H9 (cell line): ENCODE results near the gene PPP1R13B. TPM values are rescaled to one million over a fixed set of nuclear protein-coding genes. Genes with fewer than 3 reads are reported as not detected.

ENCODE experiments used
- DNase-seq: peaks from one replicate; pipeline ENCODE4 v3.0.0-alpha.2; 2017
- H2AFZ ChIP-seq: one replicate; pipeline ENCODE4 v1.6.1; 2013; ENCODE audit warnings: mild to moderate bottlenecking, low read length, control low read depth, moderate library complexity
- H2AK5ac ChIP-seq: 2 replicates; pipeline ENCODE4 v1.6.1; 2013; ENCODE audit warnings: low read length, control low read depth, mixed read lengths; ENCODE audit not compliant: insufficient read length
- H2BK120ac ChIP-seq: one replicate; pipeline ENCODE4 v1.6.1; 2013; ENCODE audit warnings: low read depth, mild to moderate bottlenecking, low read length, control low read depth, inconsistent platforms; ENCODE audit not compliant: poor library complexity, severe bottlenecking
- H2BK12ac ChIP-seq: 2 replicates; pipeline ENCODE4 v1.6.1; 2013; ENCODE audit warnings: low read length, control low read depth, mixed read lengths, low read depth; ENCODE audit not compliant: insufficient read length
- H2BK15ac ChIP-seq: 2 replicates; pipeline ENCODE4 v1.6.1; 2013; ENCODE audit warnings: low read depth, low read length, control low read depth
- H2BK20ac ChIP-seq: one replicate; pipeline ENCODE4 v1.6.1; 2013; ENCODE audit warnings: low read depth, mild to moderate bottlenecking, low read length, control low read depth, inconsistent platforms; ENCODE audit not compliant: poor library complexity, severe bottlenecking
- H2BK5ac ChIP-seq: 2 replicates; pipeline ENCODE4 v1.6.1; 2013; ENCODE audit warnings: low read length, control low read depth, mixed read lengths; ENCODE audit not compliant: insufficient read length
- H3K14ac ChIP-seq: 2 replicates; pipeline ENCODE4 v1.6.1; 2013; ENCODE audit warnings: low read length, control low read depth; ENCODE audit not compliant: insufficient read depth
- H3K18ac ChIP-seq: 2 replicates; pipeline ENCODE4 v1.6.1; 2013; ENCODE audit warnings: low read depth, mild to moderate bottlenecking, mixed read lengths, low read length, control low read depth; ENCODE audit not compliant: insufficient read length
- H3K23ac ChIP-seq: 2 replicates; pipeline ENCODE4 v1.6.1; 2013; ENCODE audit warnings: low read length, control low read depth, mixed read lengths, low read depth; ENCODE audit not compliant: insufficient read length
- H3K23me2 ChIP-seq: 2 replicates; pipeline ENCODE4 v1.6.1; 2013; ENCODE audit warnings: low read depth, mild to moderate bottlenecking, mixed read lengths, low read length, control low read depth; ENCODE audit not compliant: insufficient read length, poor library complexity, severe bottlenecking
- H3K27ac ChIP-seq: 2 replicates; pipeline ENCODE4 v1.5.1; 2013; ENCODE audit warnings: low read length, control low read depth, mixed read lengths, low read depth; ENCODE audit not compliant: insufficient read length
- H3K27me3 ChIP-seq: 2 replicates; pipeline ENCODE4 v1.6.1; 2013; ENCODE audit warnings: low read length, control low read depth, inconsistent platforms; ENCODE audit not compliant: insufficient read depth
- H3K4ac ChIP-seq: 2 replicates; pipeline ENCODE4 v1.6.1; 2013; ENCODE audit warnings: low read depth, mild to moderate bottlenecking, control low read depth, inconsistent platforms, low read length, moderate library complexity
- H3K4me1 ChIP-seq: 2 replicates; pipeline ENCODE4 v1.6.1; 2013; ENCODE audit warnings: low read length, control low read depth, inconsistent platforms; ENCODE audit not compliant: insufficient read depth
- H3K4me2 ChIP-seq: 2 replicates; pipeline ENCODE4 v1.6.1; 2013; ENCODE audit warnings: low read length, control low read depth, mixed read lengths; ENCODE audit not compliant: insufficient read length, insufficient read depth
- H3K56ac ChIP-seq: 2 replicates; pipeline ENCODE4 v1.6.1; 2013; ENCODE audit warnings: low read depth, mild to moderate bottlenecking, mixed read lengths, low read length, control low read depth; ENCODE audit not compliant: insufficient read length
- H3K79me1 ChIP-seq: 2 replicates; pipeline ENCODE4 v1.6.1; 2013; ENCODE audit warnings: low read depth, mild to moderate bottlenecking, moderate library complexity, low read length, control low read depth, inconsistent platforms; ENCODE audit not compliant: insufficient read depth, poor library complexity, severe bottlenecking
- H3K79me2 ChIP-seq: 2 replicates; pipeline ENCODE4 v1.6.1; 2013; ENCODE audit warnings: low read length, control low read depth, inconsistent platforms; ENCODE audit not compliant: insufficient read depth
- H3K9ac ChIP-seq: 2 replicates; pipeline ENCODE4 v1.6.1; 2013; ENCODE audit warnings: low read length, control low read depth, mixed read lengths; ENCODE audit not compliant: insufficient read length; ENCODE audit errors: extremely low read depth
- H3K9me3 ChIP-seq: one replicate; pipeline ENCODE4 v1.6.1; 2013; ENCODE audit warnings: low read depth, low read length, inconsistent platforms; ENCODE audit not compliant: control insufficient read depth
- H3T11ph ChIP-seq: one replicate; pipeline ENCODE4 v1.6.1; 2013; ENCODE audit warnings: mild to moderate bottlenecking, low read length, control low read depth, inconsistent platforms
- H4K20me1 ChIP-seq: one replicate; pipeline ENCODE4 v1.6.1; 2013; ENCODE audit not compliant: control insufficient read depth, insufficient read length, insufficient read depth
- H4K5ac ChIP-seq: 2 replicates; pipeline ENCODE4 v1.6.1; 2013; ENCODE audit warnings: low read depth, mild to moderate bottlenecking, mixed read lengths, low read length, control low read depth; ENCODE audit not compliant: insufficient read length
- H4K8ac ChIP-seq: replicated peaks from 2 replicates; pipeline ENCODE4 v1.6.1; 2013; ENCODE audit warnings: low read length, control low read depth, mixed read lengths, low read depth; ENCODE audit not compliant: insufficient read length
- H4K91ac ChIP-seq: 2 replicates; pipeline ENCODE4 v1.6.1; 2013; ENCODE audit warnings: low read depth, mild to moderate bottlenecking, moderate library complexity, mixed read lengths, low read length, control low read depth; ENCODE audit not compliant: insufficient read length
- H3K27ac Mint-ChIP-seq, 3 experiments: 2 replicates in 2 of 3; 3 replicates in 1 of 3; pipeline ENCODE4 v1.8.0; 2020 to 2021; ENCODE audit warnings: mixed read lengths in 3 of 3, mild to moderate bottlenecking in 1 of 3, moderate library complexity in 1 of 3
- H3K27me3 Mint-ChIP-seq: 2 replicates; pipeline ENCODE4 v1.8.0; 2021; ENCODE audit warnings: low read depth, mild to moderate bottlenecking, moderate library complexity, mixed read lengths
- H3K36me3 Mint-ChIP-seq, 3 experiments: 2 replicates in 2 of 3; 3 replicates in 1 of 3; pipeline ENCODE4 v1.8.0; 2020 to 2021; ENCODE audit warnings: low read depth in 3 of 3, mixed read lengths in 3 of 3; ENCODE audit not compliant: insufficient read depth in 1 of 3
- H3K4me1 Mint-ChIP-seq, 2 experiments: 2 replicates each; pipeline ENCODE4 v1.8.0; 2020; ENCODE audit warnings: mixed read lengths in 2 of 2
- H3K4me3 Mint-ChIP-seq, 2 experiments: 2 replicates in 1 of 2; 3 replicates in 1 of 2; pipeline ENCODE4 v1.8.0; 2020 to 2021; ENCODE audit warnings: mild to moderate bottlenecking in 2 of 2, mixed read lengths in 2 of 2, moderate library complexity in 1 of 2
- H3K9me3 Mint-ChIP-seq, 2 experiments: 2 replicates in 1 of 2; 3 replicates in 1 of 2; pipeline ENCODE4 v1.8.0; 2020; ENCODE audit warnings: mild to moderate bottlenecking in 2 of 2, mixed read lengths in 2 of 2, moderate library complexity in 1 of 2
- WGBS: extraction: QIAGEN DNeasy Blood & Tissue Kit; methylation state at CpG from one replicate; pipeline ENCODE4 v1.1.7; 2013; ENCODE audit warnings: missing lambda C conversion rate, low lambda C conversion rate, mixed read lengths; ENCODE audit not compliant: insufficient read length; ENCODE audit errors: extremely low coverage; 5-methylcytosine and 5-hydroxymethylcytosine counted together
- total RNA-seq: library from RNA; stranded (reverse); gene quantifications from 2 replicates; pipeline ENCODE4 v1.2.1, GENCODE V29; 2021
- TF ChIP-seq, protein P1 (sequence below): fragments of 200-600 bp; sonication (generic); conservative IDR thresholded peaks from 3 replicates; pipeline ENCODE4 v1.8.0; 2021; ENCODE audit warnings: antibody characterized with exemption, mild to moderate bottlenecking

Gene PPP1R13B
- total RNA-seq, 1 experiment from 2014 or later, result 6.0 TPM

GRCh38 chr14:103879570-103880347 is 32.4 kb upstream of the PPP1R13B start:
- no peak overlapping the region for H2BK12ac ChIP-seq
- H3K27ac Mint-ChIP-seq, result no peak overlapping the region
- no peaks in the 10 kb centered on the region for H3K27me3 ChIP-seq
- H4K8ac ChIP-seq, result no peak overlapping the region
- H3K9me3 Mint-ChIP-seq, result no peaks in the 10 kb centered on the region; a peak in 1 of 5 replicates
- H2AFZ ChIP-seq, result no peak overlapping the region
- H3K9ac ChIP-seq, result no peak overlapping the region
- H3K4me1 Mint-ChIP-seq, result peaks cover 14 to 16% of the 10 kb centered on the region in 2 experiments
- no peak overlapping the region for H2BK20ac ChIP-seq
- no peaks in the 10 kb centered on the region for H4K20me1 ChIP-seq
- no peak overlapping the region for H4K91ac ChIP-seq
- no peak overlapping the region for H4K5ac ChIP-seq
- H2BK15ac ChIP-seq, result no peak overlapping the region
- H2BK5ac ChIP-seq, result no peak overlapping the region
- DNase-seq, result peak; percentile 69
- WGBS, result no CpG with 5 or more reads among the region's 34 CpGs
- peak overlapping the region; percentile 47 for H3K18ac ChIP-seq
- H3K23me2 ChIP-seq, result no peaks in the 10 kb centered on the region
- H2AK5ac ChIP-seq, result no peak overlapping the region
- H3K36me3 Mint-ChIP-seq, result no peaks in the 10 kb centered on the region
- peaks cover 3% of the 10 kb centered on the region; the same call in 1 of the 2 replicates for H3K4me1 ChIP-seq
- H3K4me2 ChIP-seq, result no peak overlapping the region
- H3K56ac ChIP-seq, result no peak overlapping the region
- H3K79me2 ChIP-seq, result no peaks in the 10 kb centered on the region
- no peak overlapping the region for H3K4ac ChIP-seq
- no peak overlapping the region for H3T11ph ChIP-seq
- H3K27me3 Mint-ChIP-seq, result no peaks in the 10 kb centered on the region
- peak overlapping the region; percentile 39; the same call in 1 of the 2 replicates for H3K14ac ChIP-seq
- H2BK120ac ChIP-seq, result no peak overlapping the region
- no peak overlapping the region for H3K27ac ChIP-seq
- no peaks in the 10 kb centered on the region for H3K79me1 ChIP-seq
- TF ChIP-seq, protein P1, sequence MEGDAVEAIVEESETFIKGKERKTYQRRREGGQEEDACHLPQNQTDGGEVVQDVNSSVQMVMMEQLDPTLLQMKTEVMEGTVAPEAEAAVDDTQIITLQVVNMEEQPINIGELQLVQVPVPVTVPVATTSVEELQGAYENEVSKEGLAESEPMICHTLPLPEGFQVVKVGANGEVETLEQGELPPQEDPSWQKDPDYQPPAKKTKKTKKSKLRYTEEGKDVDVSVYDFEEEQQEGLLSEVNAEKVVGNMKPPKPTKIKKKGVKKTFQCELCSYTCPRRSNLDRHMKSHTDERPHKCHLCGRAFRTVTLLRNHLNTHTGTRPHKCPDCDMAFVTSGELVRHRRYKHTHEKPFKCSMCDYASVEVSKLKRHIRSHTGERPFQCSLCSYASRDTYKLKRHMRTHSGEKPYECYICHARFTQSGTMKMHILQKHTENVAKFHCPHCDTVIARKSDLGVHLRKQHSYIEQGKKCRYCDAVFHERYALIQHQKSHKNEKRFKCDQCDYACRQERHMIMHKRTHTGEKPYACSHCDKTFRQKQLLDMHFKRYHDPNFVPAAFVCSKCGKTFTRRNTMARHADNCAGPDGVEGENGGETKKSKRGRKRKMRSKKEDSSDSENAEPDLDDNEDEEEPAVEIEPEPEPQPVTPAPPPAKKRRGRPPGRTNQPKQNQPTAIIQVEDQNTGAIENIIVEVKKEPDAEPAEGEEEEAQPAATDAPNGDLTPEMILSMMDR, result no peak
- H3K23ac ChIP-seq, result no peak overlapping the region
- no peak overlapping the region for H3K4me3 Mint-ChIP-seq
- H3K9me3 ChIP-seq, result no peaks in the 10 kb centered on the region
